Hindlimb muscle (tissue), 1 donor: ENCODE measurements around the gene SPOCK1. TPM values are rescaled to one million over a fixed set of nuclear protein-coding genes. Genes with fewer than 3 reads are reported as not detected.

ENCODE experiments used
- DNase-seq: peaks from one replicate; pipeline ENCODE4 v3.0.0-alpha.2; 2013
- polyA plus RNA-seq: library from polyadenylated mRNA; unstranded; fragments of 120-200 nt; gene quantifications from one replicate; pipeline ENCODE4 v1.2.1, GENCODE V29; 2013; ENCODE audit not compliant: insufficient read length

Gene SPOCK1
- polyA plus RNA-seq, 1 donor, result 4.6 TPM

- no peak for DNase-seq
These were observed 282.0 kb downstream of the SPOCK1 start for GRCh38 chr5:137216976-137217598.

- DNase-seq, result no peak
These were observed 283.3 kb downstream of the SPOCK1 start for GRCh38 chr5:137215780-137216179.

DNA sequence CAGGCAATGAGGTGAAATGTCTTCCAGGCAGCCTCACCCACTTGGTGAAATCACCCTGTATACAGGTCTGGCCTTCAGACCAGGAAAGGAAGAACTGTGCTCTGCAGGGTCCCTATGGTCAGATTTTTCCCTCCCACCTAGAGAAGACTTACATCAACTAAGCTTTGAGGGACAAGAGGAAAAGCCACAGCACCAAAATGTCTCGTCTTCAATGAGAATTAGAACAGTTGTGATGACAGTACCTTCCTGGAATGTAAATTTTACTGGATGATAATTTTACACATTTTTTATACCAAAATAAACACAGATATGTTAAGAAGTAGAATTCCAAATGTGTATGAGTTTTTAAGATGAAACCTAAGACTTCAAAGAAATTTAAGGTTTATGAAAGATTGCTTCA lies 283.9 kb downstream of the SPOCK1 start:
- no peak for DNase-seq

DNA sequence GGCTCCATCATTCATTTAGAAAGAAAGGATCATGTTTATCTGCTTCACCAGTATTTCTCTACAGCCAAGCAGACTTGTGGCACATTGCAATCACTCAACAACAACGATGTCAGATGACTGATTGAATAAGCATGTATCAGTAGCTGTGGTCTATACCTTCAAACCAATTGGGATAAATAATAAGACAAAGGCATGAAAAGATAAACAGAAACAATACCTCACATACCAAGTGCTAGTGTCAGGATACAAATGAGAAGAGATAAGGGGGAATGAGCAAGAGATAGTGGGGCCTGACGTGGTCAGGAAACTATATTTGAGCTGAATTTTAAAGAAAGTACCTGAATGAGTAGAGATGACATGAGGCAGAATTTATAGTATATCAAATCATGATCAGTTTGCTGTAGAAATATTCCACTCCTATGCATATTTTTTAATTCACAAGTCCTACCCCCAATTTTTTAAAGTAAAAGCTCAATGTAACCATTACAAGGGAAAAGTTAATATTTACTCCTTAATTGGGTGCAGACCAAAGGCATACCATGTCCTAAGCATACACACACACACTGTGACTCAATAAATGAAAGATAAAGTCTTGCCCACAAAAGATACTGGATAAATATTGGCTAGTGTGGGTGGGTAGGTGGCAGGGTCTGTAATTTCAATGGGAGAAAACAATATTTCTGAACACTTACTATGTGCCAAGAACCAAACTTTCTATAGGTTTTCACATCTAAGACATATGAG lies 284.5 kb downstream of the SPOCK1 start:
- no peak for DNase-seq

DNA sequence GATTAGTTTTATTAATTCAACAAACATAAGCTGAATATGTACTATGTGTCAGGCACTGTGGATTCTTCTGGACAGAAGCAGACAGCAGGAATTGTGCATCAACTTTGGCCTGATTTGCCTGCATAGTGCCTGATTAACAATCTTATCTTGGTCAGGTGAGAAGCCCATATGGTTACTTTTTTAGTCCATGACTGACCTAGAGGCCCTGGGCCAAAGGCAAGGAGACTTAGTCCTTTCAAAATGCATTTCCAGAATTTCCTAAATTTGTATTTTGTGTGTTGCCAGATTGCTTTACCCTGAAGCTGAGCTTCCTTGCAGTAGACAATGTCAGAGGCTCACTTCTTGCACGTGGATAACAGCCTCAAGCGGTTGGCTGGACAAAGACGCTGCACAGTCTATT lies 286.7 kb downstream of the SPOCK1 start:
- DNase-seq, result no peak

GRCh38 chr5:137209232-137209809 lies 289.8 kb downstream of the SPOCK1 start:
- DNase-seq, result no peak

GRCh38 chr5:137207023-137207760 lies 291.9 kb downstream of the SPOCK1 start:
- DNase-seq, result no peak

- DNase-seq, result no peak
These were observed 293.0 kb downstream of the SPOCK1 start for GRCh38 chr5:137206030-137206715.

DNA sequence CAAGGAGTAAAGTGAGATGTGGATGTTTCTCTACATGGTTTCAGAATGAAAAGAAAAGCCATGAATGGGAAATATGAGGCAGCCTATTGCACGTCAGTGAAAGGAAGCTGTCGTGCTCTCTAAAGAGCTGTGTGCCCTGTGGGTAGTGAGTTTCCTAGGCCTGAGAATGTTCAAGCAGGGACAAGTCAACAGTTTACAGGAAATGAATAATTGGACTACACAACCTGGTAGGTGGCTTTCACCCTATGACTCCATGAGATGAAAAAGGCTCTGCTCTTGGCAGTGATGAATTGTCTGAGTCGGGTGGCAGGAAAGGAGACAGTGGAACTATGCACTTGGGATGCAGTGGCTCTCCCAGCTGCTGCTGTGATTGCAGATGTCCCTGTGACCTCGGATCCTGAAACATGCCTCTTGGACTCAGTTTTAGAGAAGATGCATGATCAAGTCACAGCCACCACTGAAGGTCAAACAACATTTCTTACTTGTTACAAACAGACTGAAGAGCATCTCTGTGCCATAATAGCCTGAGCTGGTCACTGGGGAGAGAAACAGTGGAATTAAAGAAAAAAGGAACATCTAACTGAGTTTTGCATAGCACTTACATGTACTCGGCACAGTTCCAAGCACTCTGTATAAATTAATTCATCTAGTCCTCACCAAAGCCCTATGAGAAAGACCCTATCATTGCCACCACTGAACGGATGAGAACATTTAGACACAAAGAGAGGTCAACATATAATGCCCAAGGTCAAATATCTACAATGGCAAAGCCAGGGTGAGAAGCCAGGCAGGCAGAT lies 293.7 kb downstream of the SPOCK1 start:
- no peak for DNase-seq

DNA sequence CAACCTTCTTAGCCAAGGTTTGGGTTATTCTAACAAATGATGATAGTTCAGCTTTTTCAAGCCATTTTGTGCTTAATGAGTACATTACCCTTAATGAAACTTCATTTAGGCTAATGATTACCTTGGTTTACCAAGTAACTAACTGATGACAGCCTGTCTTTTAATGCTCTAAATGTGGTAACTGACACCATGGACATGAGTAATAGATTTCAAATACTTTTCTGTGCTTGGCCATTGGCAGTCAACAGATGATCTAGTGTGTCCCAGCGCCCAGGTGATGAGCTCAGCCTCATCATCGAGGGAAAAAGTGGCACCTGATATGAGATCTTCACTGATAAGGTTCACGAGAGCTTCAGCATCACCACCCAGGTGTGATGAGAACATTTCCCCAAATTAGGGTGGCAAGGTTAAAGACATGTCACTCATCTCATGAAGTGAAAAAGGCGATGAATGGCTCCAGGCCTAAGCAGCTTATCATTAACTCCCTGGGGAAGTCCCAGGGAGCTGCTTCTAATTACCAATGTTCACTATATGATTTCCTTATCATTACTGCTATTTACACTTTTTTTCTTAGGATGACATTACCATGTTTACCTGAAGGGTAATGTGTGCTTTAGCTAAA lies 296.0 kb downstream of the SPOCK1 start:
- DNase-seq, result no peak

DNA sequence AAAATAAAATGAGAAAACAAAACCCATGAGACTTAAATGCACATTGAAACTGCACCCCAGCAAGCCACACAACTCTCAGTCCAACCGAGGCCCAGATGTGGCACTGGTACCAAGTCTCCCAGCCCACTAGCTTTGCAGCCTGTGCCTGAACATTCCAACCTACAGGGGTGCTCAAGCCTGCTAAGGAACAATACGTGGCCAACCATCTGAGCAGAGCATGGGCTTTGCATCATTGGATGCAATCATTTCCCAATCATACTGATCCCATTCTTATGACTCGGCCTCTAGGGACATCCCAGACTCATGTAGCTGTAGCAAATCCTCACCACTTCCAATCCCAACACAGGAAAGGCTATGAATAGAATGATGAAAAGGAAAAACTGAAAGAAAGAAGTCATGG lies 297.2 kb downstream of the SPOCK1 start:
- no peak for DNase-seq

DNA sequence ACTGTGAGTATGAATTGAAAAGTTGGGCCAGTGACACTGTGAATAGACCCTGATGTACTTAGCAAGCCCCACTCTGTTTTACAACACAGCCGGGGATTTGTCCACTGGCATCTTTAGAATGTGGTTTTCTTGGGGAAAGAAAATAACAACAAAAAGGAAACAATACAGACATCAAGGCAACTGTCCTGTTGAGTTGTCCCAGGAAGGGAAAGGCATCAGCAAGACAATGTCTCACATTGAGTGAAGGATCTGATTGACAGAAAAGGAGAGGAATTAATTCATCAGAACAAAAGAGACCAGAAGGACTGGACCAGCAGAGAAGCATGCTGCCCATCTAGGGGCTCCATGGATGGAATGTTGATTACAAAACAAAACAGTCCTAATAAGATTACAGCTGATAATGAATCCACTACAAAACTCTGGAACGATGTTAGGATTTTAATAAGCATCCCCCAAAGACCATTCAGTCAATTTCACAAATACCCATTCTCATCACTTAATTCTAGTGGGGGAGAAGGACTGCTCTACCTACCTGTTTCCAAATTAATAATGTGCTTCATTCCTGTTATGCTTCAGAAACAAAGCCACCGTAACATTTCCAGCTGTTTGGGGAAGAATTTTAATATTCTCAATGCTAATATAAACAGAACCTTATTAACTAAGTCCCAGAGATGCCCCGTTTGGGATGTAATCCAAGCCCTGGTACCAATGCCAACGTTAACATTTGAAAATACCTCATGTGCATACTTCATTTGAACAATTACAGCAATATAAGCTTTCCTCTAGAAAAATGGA lies 298.0 kb downstream of the SPOCK1 start:
- no peak for DNase-seq

DNA sequence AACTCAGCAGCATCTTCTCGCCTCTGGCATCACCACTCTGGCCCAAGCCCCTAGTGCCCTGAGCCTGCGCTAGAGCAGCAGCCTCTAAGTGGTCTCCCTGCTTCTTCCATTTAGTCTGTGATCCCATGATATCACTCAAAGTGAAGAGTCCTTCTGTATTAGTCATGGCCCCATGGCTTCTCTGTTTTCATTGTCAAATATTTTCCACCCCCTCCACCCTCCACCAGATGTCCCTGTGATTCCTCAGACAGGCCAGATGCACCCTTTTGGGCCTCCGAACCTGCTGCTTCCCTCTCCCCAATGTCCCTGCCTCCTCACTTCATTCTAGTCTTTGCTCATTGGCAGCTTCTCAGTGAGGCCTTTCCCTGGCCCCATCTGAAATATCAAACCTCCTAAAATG lies 299.2 kb downstream of the SPOCK1 start:
- no peak for DNase-seq

GRCh38 chr5:137199201-137199600 lies 299.9 kb downstream of the SPOCK1 start:
- DNase-seq, result no peak

GRCh38 chr5:137195483-137195882 lies 303.6 kb downstream of the SPOCK1 start:
- no peak for DNase-seq

DNA sequence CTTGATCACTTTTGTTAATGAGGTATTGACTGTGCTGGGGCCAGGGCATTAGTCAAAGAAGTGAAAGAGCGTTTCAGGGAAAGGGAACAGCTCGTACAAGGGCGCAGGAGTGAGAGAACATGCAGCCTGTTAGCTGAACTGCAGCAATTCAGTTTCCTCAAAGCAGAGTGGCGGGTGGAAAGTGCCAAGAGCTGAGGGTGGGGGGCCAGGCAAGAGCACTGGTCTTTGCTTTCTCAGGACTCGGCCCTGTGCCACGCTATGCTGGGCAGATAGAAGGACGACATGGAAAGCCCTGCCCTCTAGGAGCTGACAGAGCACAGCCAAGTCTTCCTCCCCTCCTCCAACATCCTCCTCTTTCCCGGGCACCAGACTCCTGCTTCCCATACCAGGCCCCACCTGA lies 304.8 kb downstream of the SPOCK1 start:
- no peak for DNase-seq

- no peak for DNase-seq
These were observed 306.8 kb downstream of the SPOCK1 start for GRCh38 chr5:137192293-137192743.

- no peak for DNase-seq
These were observed 307.9 kb downstream of the SPOCK1 start for GRCh38 chr5:137191179-137191578.

GRCh38 chr5:137190441-137190840 lies 308.7 kb downstream of the SPOCK1 start:
- no peak for DNase-seq

GRCh38 chr5:137190031-137190430 lies 309.1 kb downstream of the SPOCK1 start:
- no peak for DNase-seq
